Keratinocyte (primary cell): Measurements from ENCODE around the gene F8A2. TPM values are rescaled to one million over a fixed set of nuclear protein-coding genes. Genes with fewer than 3 reads are reported as not detected.

Experiments used
- DNase-seq: peaks from one replicate; pipeline ENCODE4 v3.0.0-alpha.2; 2011; ENCODE audit warnings: low read depth, missing footprints, low spot score
- FAIRE-seq: peaks from 2 replicates; lab custom pipeline; 2011; peaks lifted over from hg19 to GRCh38; lab: Jason Lieb, UNC
- H2AFZ ChIP-seq: 2 replicates; pipeline ENCODE4 v1.6.0; 2012; ENCODE audit warnings: low read length, control low read depth, inconsistent platforms; ENCODE audit not compliant: control insufficient read depth
- H3K27ac ChIP-seq: 2 replicates; pipeline ENCODE4 v1.5.1; 2011; ENCODE audit warnings: low read length; ENCODE audit not compliant: control insufficient read depth, insufficient read depth
- H3K27me3 ChIP-seq: 3 replicates; pipeline ENCODE4 v1.6.0; 2011; ENCODE audit warnings: low read length; ENCODE audit not compliant: control insufficient read depth, insufficient read depth; ENCODE audit errors: extremely low read depth
- H3K36me3 ChIP-seq, 2 experiments: 2 replicates in 1 of 2; 3 replicates in 1 of 2; pipeline ENCODE4 v1.5.1; 2011; ENCODE audit warnings: low read length in 2 of 2, mild to moderate bottlenecking in 1 of 2; ENCODE audit not compliant: control insufficient read depth in 2 of 2, insufficient read depth in 2 of 2; ENCODE audit errors: extremely low read depth in 1 of 2
- H3K4me1 ChIP-seq: 3 replicates; pipeline ENCODE4 v1.5.1; 2011; ENCODE audit warnings: low read length; ENCODE audit not compliant: control insufficient read depth, insufficient read depth; ENCODE audit errors: extremely low read depth
- H3K4me2 ChIP-seq: 3 replicates; pipeline ENCODE4 v1.6.0; 2011; ENCODE audit warnings: low read depth, low read length; ENCODE audit not compliant: control insufficient read depth, insufficient read depth; ENCODE audit errors: extremely low read depth
- H3K4me3 ChIP-seq, 3 experiments: fragments of 200-600 bp in 1 of 3; sonication (generic) in 1 of 3; 2 replicates in 2 of 3; 3 replicates in 1 of 3; pipeline ENCODE4 v1.5.1; 2011 to 2016; ENCODE audit warnings: low read length in 3 of 3, mild to moderate bottlenecking in 3 of 3, control low read depth in 2 of 3, inconsistent platforms in 1 of 3, low read depth in 1 of 3, mixed read lengths in 1 of 3, mixed run types in 1 of 3, moderate library complexity in 1 of 3; ENCODE audit not compliant: control insufficient read depth in 2 of 3, insufficient read depth in 2 of 3; ENCODE audit errors: extremely low read depth in 1 of 3
- H3K79me2 ChIP-seq: 2 replicates; pipeline ENCODE4 v1.6.0; 2012; ENCODE audit warnings: low read length; ENCODE audit not compliant: control insufficient read depth, insufficient read depth
- H3K9ac ChIP-seq: 3 replicates; pipeline ENCODE4 v1.6.0; 2011; ENCODE audit warnings: low read length; ENCODE audit not compliant: control insufficient read depth, insufficient read depth; ENCODE audit errors: extremely low read depth
- H3K9me1 ChIP-seq: 3 replicates; pipeline ENCODE4 v1.6.0; 2011; ENCODE audit warnings: low read length; ENCODE audit not compliant: control insufficient read depth, insufficient read depth; ENCODE audit errors: extremely low read depth
- H3K9me3 ChIP-seq: 2 replicates; pipeline ENCODE4 v1.5.1; 2012; ENCODE audit warnings: low read depth, low read length; ENCODE audit not compliant: control insufficient read depth
- H4K20me1 ChIP-seq: 3 replicates; pipeline ENCODE4 v1.6.0; 2011; ENCODE audit warnings: low read length; ENCODE audit not compliant: control insufficient read depth, insufficient read depth; ENCODE audit errors: extremely low read depth
- EZH2 ChIP-seq: IDR thresholded peaks from one replicate; pipeline ENCODE4 v1.6.1; 2012; ENCODE audit warnings: inconsistent platforms, mild to moderate bottlenecking, low read length, moderate library complexity
- dilution Hi-C: fragments of 300-500 bp; cut with MboI; formaldehyde crosslinking; loops from one replicate; pipeline ENCODE4 v1.7.0; 2020; ENCODE audit warnings: low sequenced_read_pairs; ENCODE audit not compliant: extremely low pct_ligation_motif_present
- polyA plus RNA-seq, 5 experiments: library from polyadenylated mRNA; depleted of rRNA in 3 of 5; stranded (reverse) in 3 of 5; stranded (forward) in 1 of 5; unstranded in 1 of 5; fragments of >200 nt; gene quantifications; 1 replicate in 1 of 5; 2 replicates in 3 of 5; 3 replicates in 1 of 5; pipeline versions ENCODE4 v1.2.1 to v1.2.3, GENCODE V29; 2011 to 2012; ENCODE audit warnings: missing spikeins in 2 of 5, low read depth in 1 of 5, low replicate concordance in 1 of 5
- small RNA-seq, 3 experiments: library from RNA; depleted of rRNA; stranded (forward); fragments of <200 nt; gene quantifications; one replicate each; pipeline ENCODE3, GENCODE V24; 2012; ENCODE audit warnings: low read depth in 3 of 3, low replicate concordance in 1 of 3; ENCODE audit not compliant: insufficient read length in 3 of 3
- TF ChIP-seq, protein P1 (sequence below), 3 experiments: IDR thresholded peaks in 1 of 3; conservative IDR thresholded peaks in 1 of 3; optimal IDR thresholded peaks in 1 of 3; 2 replicates in 2 of 3; 3 replicates in 1 of 3; pipeline versions ENCODE3 to v1.5.1; 2011; ENCODE audit warnings: low read length in 3 of 3, mild to moderate bottlenecking in 3 of 3, moderate library complexity in 2 of 3, control low read depth in 1 of 3, inconsistent platforms in 1 of 3; ENCODE audit not compliant: insufficient read depth in 2 of 3; ENCODE audit errors: extremely low read depth in 1 of 3

F8A2 gene
- polyA plus RNA-seq, 1 donor (not counting 4 experiments of a cell fraction or from before 2014, with no cell fraction given), result not detected

DNA sequence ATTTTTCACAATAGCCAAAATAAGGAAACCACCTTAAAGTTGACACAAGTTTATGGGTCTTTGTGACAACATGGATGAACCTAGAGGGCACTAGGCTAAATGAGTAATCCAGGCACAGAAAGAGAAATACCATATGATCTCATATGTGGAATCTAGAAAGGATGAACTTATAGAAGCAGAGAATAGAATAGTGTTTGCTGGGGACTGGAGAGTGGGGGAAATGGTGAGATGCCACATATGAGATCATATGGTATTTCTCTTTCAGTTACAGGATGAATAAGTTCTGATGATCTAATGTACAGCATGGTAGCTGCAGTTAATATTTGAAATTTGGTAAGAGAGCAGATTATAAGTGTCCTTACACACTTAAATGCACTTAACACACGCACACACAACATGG is 35.9 kb downstream of the F8A2 start:
- FAIRE-seq (no peak), DNase-seq (no peak)
- Histone ChIP-seq H2AFZ (no peak overlapping the region), H3K79me2 (no peaks in the 10 kb centered on the region), H3K27ac (no peak overlapping the region), H3K4me1 (no peaks in the 10 kb centered on the region), H3K9me3 (no peaks in the 10 kb centered on the region), H3K36me3 (no peaks in the 10 kb centered on the region), H3K9me1 (no peaks in the 10 kb centered on the region), H4K20me1 (no peaks in the 10 kb centered on the region), H3K9ac (no peak overlapping the region), H3K27me3 (no peaks in the 10 kb centered on the region), H3K4me2 (no peak overlapping the region), H3K4me3 (no peak overlapping the region)
- dilution Hi-C loops, result no loop called here
- TF ChIP-seq EZH2, result no peak
- TF ChIP-seq, protein P1, sequence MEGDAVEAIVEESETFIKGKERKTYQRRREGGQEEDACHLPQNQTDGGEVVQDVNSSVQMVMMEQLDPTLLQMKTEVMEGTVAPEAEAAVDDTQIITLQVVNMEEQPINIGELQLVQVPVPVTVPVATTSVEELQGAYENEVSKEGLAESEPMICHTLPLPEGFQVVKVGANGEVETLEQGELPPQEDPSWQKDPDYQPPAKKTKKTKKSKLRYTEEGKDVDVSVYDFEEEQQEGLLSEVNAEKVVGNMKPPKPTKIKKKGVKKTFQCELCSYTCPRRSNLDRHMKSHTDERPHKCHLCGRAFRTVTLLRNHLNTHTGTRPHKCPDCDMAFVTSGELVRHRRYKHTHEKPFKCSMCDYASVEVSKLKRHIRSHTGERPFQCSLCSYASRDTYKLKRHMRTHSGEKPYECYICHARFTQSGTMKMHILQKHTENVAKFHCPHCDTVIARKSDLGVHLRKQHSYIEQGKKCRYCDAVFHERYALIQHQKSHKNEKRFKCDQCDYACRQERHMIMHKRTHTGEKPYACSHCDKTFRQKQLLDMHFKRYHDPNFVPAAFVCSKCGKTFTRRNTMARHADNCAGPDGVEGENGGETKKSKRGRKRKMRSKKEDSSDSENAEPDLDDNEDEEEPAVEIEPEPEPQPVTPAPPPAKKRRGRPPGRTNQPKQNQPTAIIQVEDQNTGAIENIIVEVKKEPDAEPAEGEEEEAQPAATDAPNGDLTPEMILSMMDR (optimal IDR thresholded peaks at IDR 0.05 in 1 of 3, IDR thresholded peaks at IDR 0.05 in 1 of 3, conservative IDR thresholded peaks at IDR 0.05 in 1 of 3; ENCODE audit: extremely low read depth in 1 of 3, insufficient read depth in 2 of 3, low read length in 3 of 3), result no peak

Small RNA genes within 50 kb of the gene (small RNA-seq; reads per million reads assigned to genes)
- 0 reads per million in 3 experiments for gene MIR1184-2

Other genes with a start within 250 kb of the F8A2 start
- gene VBP1, start 165.6 kb upstream of the F8A2 start, polyA plus RNA-seq, result 27.9 to 66.8 TPM (median 35.6 TPM) in 3 replicates
- gene RAB39B, start 117.6 kb upstream of the F8A2 start, polyA plus RNA-seq, result 0.05 to 0.07 TPM in 2 of 3 replicates, not detected in the other
- gene CLIC2, start 47.5 kb upstream of the F8A2 start, polyA plus RNA-seq, result 0.20 to 0.49 TPM (median 0.40 TPM) in 3 replicates
- 0.44 to 1.6 TPM (median 1.1 TPM) in 3 replicates for gene F8A3, start 76.5 kb downstream of the F8A2 start, polyA plus RNA-seq
- gene SPRY3, start 230.5 kb downstream of the F8A2 start, polyA plus RNA-seq, result 0.24 to 0.49 TPM (median 0.47 TPM) in 3 replicates
- 13.1 to 17.8 TPM (median 15.7 TPM) in 3 replicates for gene TMLHE, start 230.9 kb downstream of the F8A2 start, polyA plus RNA-seq